GM12892 (cell line): ENCODE data around the gene EIF5AL1.

ENCODE experiments used
- POLR2A ChIP-seq: IDR thresholded peaks from 2 replicates; pipeline ENCODE4 v1.6.1; 2011; ENCODE audit warnings: low read depth, low read length, control low read depth
- POLR2AphosphoS5 ChIP-seq: IDR thresholded peaks from 2 replicates; pipeline ENCODE4 v1.6.1; 2011; ENCODE audit warnings: low read depth, low read length, control low read depth
- TAF1 ChIP-seq: IDR thresholded peaks from 2 replicates; pipeline ENCODE4 v1.6.1; 2011; ENCODE audit warnings: low read depth, mild to moderate bottlenecking, control low read depth, low read length, borderline replicate concordance

GRCh38 chr10:79477456-79477855 is 34.9 kb upstream of the EIF5AL1 start:
- TF ChIP-seq POLR2A (no peak), POLR2AphosphoS5 (no peak), TAF1 (no peak)
